Fibroblast of skin of right quadriceps (primary cell): Measurements from ENCODE around the gene ZBTB37.
"Not testable (repeated sequence)": the region's sequence is repeated elsewhere in the genome, so short reads cannot be mapped to it uniquely, and the experiment has no call there.

Experiments used
- DNase-seq: peaks from one replicate; pipeline ENCODE4 v3.0.0-alpha.2; 2013

The ZBTB37 gene, protein sequence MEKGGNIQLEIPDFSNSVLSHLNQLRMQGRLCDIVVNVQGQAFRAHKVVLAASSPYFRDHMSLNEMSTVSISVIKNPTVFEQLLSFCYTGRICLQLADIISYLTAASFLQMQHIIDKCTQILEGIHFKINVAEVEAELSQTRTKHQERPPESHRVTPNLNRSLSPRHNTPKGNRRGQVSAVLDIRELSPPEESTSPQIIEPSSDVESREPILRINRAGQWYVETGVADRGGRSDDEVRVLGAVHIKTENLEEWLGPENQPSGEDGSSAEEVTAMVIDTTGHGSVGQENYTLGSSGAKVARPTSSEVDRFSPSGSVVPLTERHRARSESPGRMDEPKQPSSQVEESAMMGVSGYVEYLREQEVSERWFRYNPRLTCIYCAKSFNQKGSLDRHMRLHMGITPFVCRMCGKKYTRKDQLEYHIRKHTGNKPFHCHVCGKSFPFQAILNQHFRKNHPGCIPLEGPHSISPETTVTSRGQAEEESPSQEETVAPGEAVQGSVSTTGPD

GRCh38 chr1:173868266-173869020, at the start of gene ZBTB37:
Gene ZBTB37, plus strand, starts transcription at chr1:173868380. Its CDS starts 1,846 bp downstream, at chr1:173870226.
- peak; percentile 67 for DNase-seq

- no peak for DNase-seq
Measured at GRCh38 chr1:173818459-173818858, 49.7 kb upstream of the ZBTB37 start.

DNA sequence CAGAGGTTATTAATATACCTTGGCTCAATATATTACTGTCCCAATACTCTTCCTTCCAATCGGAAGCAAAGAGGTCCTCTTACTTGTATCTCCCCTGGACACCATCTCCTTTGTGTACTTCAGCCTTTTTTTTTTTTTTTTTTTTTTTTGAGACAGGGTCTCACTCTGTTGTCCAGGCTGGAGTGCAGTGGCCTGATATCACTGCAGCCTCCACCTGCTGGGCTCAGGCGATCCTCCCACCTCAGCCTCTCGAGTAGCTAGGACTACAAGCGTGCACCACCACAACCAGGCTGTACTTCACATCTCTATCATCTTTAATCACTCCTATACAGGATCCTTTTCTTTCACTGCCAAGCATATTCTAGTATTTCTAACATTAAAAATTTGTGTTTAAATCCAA, 46.5 kb upstream of the ZBTB37 start:
- no peak for DNase-seq

DNA sequence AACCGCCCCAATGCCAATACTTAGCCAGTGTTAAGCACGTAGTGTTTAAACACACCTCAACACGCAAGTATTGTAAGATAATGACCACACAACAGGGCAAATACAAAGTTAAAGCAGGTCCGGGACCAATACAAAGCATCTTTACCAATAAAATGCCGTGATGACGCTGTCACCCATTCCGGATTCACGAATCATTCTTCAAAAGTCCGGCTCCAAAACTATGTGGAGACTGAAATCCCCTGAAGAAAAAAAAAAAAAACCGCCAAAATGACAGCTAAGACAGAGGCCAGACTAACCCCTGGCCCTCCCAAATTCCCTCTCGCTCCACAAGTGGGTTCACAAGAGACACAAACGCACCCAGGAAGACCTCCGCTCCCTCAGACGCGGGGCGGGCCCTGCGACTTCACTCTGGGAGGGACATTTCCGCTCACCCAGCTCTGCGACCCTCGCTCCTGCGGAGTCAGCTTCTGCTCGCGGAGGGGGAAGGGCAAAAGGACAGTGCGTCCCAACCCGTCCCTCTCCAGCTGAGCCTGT, 44.3 kb upstream of the ZBTB37 start:
- no peak for DNase-seq

DNA sequence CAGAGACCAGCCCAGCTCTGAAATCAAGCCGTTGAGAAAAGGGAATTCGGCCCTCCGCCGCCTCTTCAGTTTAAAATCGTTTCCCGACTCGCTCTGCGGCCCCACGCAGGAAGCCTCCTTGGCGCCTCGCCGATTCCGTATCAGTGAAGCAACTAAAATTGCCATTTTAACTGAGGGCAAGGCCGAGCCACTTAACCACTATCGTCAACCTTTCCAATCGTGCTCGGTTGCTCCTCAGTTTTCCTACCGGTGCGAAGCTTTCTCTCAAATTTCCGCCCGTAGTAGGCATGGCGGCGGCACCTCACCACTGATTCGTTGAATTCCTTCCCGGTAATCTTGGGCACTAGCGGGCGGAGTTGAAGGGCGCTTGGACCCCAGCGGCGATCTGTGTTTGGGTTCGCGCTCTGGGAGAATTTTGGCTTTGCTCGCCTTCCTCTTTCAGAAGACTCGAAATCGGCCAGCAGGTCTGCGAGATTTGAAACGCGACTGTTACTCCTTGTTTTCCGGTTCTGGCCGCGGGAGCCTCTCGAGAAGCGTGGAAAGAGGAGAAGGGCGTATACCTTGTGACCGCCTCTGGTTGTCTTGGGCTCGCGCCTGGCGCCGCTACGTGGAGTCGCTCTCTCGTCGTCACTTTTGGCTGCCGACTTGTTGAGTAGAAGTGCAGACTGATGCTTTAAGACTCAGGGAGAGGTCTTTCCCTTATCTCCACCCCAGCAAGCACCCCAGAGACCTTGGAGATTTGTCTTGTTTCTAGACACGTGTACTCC, 43.7 kb upstream of the ZBTB37 start, which contains the start of the genes CENPL and DARS2:
Gene CENPL (minus strand): TSS at position 569 of the 767 bp plus-strand sequence. CDS start 13,584 bp downstream, outside the sequence.
Gene DARS2 (plus strand): TSS at position 359 of the 767 bp plus-strand sequence. CDS start 557 bp downstream, outside the sequence.
- DNase-seq = peak; percentile 98

DNA sequence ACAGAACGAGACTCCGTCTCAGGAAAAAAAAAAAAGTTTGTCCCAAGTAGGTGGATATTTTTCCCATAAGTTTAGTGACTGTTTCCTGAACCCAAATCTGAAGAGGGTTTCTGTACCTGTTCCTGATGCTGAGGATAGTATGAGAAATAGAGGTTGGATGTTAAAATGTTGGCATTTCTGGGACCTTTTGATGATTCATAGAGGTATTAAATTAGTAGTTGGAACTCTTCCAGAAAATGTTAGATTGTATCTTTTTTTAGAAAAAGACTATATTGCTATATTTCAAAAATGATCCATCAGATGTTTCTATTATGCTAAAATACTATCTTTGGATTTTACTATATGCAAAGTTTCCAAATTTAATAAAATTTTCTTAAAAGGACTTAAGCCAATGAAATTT, 40.6 kb upstream of the ZBTB37 start:
- no peak for DNase-seq

GRCh38 chr1:173832748-173833147, 35.4 kb upstream of the ZBTB37 start:
- DNase-seq = no peak

DNA sequence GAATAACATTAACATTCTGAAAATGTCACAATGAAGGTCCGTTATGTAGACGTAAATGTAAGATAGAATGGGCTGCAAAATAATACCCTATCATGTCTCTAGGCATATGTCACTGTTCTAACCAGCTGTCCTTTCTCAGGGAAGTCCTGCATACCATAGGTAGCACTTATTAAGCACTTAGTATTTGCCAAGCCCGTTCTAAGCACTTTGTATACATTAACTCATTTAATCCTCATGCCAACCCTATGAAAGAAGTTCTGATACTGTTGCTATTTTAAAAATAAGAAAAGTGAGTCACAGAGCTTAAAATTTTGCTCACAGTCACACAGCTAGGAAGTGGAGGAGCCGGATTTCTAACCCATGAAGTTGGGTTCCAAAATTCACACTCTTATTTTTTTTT, 16.1 kb upstream of the ZBTB37 start:
- DNase-seq = no peak

DNA sequence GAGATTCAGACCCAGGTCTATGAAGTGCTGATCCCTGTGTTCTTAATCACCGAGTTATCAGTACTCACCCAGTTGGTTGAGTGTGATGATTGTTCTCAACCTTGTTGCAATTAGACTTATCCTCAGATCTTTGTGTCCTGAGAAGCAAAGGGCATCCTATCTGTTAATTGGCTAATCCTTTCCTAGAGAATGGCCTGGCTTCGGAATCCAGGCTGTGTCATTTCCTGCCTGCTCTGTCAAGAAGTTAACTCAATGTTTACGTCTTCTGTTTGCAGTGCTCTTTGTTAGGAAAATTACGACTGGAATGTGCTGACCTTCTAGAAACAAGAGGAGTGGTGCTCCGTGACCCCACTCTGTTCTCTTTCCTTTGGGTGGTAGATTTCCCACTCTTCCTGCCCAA, 15.1 kb upstream of the ZBTB37 start:
- DNase-seq = peak; percentile 68

- DNase-seq = no peak
Measured at GRCh38 chr1:173856014-173856413, 12.2 kb upstream of the ZBTB37 start.

GRCh38 chr1:173856903-173857302, 11.3 kb upstream of the ZBTB37 start:
- no peak for DNase-seq

- no peak for DNase-seq
Measured at GRCh38 chr1:173857363-173857917, 10.7 kb upstream of the ZBTB37 start.

DNA sequence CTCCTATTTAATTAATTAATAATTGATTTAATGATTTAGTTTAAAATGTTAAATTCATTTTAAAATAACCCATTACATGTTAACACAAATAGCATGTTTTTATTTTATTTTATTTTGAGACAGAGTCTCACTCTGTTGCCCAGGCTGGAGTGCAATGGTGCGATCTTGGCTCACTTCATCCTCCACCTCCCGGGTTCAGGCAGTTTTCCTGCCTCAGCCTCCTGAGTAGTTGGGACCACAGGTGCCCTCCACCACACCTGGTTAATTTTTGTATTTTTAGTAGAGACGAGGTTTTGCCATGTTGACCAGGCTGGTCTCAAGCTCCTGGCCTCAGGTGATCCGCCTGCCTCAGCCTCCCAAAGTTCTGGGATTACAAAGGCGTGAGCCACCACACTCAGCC, 8.6 kb upstream of the ZBTB37 start:
- DNase-seq = not testable (repeated sequence)

- no peak for DNase-seq
Measured at GRCh38 chr1:173860065-173860464, 8.1 kb upstream of the ZBTB37 start.

- peak; percentile 27 for DNase-seq
Measured at GRCh38 chr1:173861731-173862145, 6.4 kb upstream of the ZBTB37 start.

DNA sequence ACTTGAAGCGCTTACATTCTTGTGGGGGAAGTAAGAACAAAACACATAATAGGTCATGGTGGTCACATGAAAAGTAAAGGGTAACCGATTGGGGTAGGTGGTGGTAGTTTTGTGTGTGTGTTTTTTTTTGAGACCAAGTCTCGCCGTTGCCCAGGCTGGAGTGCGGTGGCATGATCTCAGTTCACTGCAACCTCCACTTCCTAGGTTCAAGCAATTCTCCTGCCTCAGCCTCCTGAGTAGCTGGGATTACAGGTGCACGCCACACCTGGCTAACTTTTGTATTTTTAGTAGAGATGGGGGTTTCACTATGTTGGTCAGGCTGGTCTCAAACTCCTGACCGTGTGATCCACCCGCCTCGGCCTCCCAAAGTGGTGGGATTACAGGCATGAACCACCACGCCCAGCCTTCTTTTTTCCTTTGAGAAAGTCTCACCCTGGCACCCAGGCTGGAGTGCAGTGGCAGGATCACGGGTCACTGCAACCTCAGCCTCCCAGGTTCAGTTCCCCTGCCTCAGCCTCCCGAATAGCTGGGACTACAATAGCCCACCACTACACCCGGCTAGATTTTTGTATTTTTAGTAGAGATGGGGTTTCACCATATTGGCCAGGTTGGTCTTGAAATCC, 5.9 kb upstream of the ZBTB37 start:
- DNase-seq = peak; percentile 32

DNA sequence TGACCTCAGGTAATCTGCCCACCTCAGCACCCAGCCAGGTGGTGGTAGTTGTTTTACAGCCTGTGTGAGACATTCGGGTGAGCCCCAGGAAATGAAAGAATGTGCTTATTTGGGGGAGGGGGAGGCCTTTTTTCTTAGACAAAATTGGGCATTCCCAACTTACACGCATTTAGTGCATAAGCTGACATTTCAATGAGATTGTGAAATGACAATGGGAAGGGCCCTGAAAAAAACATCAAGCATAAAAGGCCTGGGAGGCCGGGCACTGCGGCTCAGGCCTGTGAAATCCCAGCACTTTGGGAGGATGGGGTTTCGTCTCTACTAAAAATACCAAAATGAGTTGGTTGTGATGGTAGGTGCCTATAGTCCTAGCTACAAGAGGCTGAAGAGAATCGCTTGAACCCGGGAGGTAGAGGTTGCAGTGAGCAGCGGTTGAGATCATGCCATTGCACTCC, 5.4 kb upstream of the ZBTB37 start:
- DNase-seq = no peak

DNA sequence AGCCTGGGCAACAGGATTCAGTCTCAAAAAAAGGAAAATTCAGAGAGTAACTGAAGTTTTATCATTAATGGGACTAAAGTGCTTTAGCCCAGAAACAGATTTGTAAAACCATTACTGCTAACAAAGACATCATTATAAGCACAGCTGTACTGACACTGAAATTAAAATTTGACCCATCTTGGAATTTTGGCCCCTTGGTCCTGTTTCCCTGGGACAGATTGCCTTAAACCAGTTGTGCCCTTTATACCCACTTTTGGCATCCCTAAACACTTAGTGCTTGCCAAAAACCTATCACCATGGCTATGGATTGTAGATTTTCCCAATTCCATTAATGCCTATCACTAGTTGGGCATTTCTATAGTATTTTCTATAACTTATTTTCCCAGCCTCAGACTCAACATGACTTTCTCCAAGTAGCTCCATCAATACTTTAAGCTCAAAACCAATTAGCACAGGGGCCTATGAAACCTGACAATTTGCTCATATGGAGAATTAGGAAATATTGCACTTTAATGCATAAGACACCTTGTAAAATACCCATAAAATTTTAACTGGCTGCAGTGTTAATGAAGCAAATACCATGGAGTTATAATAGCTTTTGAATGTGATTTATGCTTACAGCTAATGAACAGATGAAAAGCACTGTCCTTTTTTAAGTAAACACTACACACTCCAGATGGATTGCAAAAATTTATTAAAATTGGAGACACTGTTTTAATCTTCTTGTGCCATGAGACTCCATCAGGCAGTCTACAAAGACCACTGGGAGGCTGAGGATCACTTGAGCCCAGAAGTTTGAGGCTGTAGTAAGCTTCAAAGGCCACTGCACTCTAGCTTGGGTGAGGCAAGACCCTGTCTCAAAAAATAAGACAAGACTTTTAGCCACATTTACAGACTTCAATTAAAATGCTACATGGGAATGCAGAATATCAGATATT, 4.7 kb upstream of the ZBTB37 start:
- no peak for DNase-seq

GRCh38 chr1:173864179-173864867, 3.9 kb upstream of the ZBTB37 start:
- DNase-seq = no peak
